ENCODE data around the gene MEF2D.

Gene MEF2D

DNA sequence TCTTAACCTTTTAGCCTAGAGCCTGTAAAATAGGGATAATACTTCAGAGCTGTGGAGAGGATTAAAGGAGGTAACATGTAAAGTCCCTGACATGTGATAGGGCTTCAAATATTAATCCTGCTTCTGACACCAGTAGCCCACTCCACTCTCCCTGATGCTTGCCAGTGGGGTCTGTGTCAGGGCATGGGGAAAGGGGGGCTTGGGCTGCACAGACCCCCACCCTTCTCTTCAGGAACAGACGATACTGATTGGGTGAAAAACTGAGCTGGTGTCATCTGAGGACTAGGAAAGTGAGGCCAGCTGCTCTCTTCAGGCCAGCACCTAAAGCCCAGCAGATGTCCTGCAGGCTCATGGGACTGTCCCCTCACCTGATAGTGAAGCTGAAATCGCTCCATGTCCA is 27.0 kb upstream of the MEF2D start:
- TF ChIP-seq, protein P1, sequence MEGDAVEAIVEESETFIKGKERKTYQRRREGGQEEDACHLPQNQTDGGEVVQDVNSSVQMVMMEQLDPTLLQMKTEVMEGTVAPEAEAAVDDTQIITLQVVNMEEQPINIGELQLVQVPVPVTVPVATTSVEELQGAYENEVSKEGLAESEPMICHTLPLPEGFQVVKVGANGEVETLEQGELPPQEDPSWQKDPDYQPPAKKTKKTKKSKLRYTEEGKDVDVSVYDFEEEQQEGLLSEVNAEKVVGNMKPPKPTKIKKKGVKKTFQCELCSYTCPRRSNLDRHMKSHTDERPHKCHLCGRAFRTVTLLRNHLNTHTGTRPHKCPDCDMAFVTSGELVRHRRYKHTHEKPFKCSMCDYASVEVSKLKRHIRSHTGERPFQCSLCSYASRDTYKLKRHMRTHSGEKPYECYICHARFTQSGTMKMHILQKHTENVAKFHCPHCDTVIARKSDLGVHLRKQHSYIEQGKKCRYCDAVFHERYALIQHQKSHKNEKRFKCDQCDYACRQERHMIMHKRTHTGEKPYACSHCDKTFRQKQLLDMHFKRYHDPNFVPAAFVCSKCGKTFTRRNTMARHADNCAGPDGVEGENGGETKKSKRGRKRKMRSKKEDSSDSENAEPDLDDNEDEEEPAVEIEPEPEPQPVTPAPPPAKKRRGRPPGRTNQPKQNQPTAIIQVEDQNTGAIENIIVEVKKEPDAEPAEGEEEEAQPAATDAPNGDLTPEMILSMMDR (IDR thresholded peaks at IDR 0.05; ENCODE audit: low read length, missing control alignments): no peak
- no peak for DNase-seq (ENCODE audit: low read depth)
- no peak overlapping the region for H3K4me3 ChIP-seq (replicated peaks; ENCODE audit: low read depth, low read length)

DNA sequence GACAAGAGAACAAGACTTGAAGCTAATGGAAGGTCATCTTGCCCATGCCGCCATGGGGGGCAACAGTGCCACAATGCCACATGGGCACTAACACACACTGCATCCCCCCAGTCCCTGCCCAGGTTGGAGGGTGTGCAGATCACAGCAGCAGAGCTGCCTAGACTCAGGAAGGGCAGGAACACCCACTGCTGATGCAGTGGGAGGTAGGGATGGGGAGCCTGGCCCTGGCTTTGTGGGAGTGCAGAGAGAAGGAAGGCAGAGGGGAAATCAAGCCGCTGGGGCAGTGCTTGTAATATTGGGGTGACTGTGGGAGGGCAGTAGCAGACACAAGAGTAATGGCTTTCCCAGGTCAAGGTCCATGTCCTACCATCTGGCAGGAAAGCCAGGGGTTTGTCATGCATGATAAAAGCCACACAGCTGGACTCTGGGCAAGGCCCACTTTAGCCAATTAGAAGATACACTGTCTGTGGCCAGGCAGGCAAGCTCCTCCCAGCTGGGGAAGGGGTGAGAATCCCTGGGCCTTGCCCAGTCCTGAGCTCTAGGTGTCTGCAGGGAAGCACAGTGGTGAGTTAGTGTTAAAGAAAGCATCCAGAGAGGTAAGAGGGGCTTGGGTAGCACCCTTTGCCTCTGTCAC is 25.4 kb upstream of the MEF2D start:
- DNase-seq (ENCODE audit: low read depth): no peak
- H3K4me3 ChIP-seq (replicated peaks; ENCODE audit: low read depth, low read length): no peak overlapping the region
- TF ChIP-seq, protein P1 (IDR thresholded peaks at IDR 0.05; ENCODE audit: low read length, missing control alignments): no peak

DNA sequence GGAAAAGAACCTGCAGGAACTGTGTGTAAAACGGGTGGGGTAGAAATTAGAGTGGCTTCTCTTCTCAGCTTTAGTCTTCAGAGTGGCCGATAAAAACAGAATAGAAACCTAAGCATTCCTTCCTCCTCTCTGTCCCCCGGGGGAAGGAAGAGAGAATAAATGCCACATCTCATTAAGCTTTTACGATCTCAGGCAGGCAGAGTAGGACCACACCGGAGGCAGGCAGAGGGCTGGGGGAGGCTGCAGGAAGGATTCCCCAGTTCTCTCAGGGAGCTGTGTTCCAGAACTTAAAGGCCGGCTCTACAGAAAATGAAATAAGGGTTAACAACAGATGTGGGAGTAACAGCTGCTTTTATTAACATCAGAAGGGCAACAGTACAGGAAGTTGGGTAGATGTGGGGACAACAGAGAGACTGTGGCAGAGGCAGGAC is 24.5 kb upstream of the MEF2D start:
- TF ChIP-seq, protein P1 (IDR thresholded peaks at IDR 0.05; ENCODE audit: low read length, missing control alignments): no peak
- H3K4me3 ChIP-seq (replicated peaks; ENCODE audit: low read depth, low read length): no peak overlapping the region
- no peak for DNase-seq (ENCODE audit: low read depth)

DNA sequence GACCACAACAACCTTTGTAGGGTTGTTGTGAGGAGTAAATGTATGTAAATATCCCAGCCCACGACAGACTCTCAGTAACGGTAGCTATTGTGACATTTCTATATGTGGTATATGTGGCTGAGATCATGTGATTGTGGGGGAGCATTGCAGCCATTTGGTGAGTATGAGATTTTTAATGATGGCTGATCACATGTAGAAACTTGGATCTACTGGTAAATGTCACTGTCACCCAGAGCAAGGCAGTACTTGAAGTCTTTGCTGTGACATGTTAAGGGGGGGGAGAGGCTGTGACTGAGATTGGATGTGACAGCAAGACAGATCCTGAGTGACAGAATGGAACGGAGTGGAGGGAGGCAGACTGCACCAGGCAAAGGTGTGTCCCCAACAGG is 23.9 kb upstream of the MEF2D start:
- no peak for DNase-seq (ENCODE audit: low read depth)

DNA sequence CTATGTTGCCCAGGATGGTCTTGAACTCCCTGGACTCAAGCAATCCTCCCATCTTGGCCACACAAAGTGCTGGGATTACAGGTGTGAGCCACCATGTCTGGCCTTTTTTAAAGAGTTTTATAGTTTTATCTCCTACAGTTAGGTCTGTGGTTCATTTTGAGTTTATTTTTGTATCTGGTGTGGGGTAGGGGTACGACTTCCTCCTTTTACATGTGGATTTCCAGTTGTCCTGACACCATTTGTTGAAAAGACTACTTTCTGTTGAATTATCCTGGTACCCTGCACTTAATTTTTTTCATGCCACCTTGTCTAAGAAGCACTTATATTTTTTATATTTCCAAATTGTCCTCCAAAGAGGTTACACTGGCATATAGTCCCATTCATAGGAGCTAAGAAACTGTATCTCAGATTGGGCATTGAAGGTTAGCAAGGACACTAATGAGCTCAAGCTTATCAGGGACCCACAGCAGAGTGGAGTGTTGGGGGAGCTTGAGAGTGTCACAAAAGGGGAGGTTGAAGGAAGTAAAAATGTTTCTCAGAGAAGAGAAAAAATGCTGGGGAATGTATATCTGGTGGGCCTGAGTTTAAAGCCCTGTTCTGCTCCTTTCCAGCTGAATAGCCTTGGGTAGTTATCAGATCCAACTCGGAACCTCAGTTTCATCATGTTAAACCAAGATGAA is 23.4 kb upstream of the MEF2D start:
- no peak overlapping the region for H3K4me3 ChIP-seq (replicated peaks; ENCODE audit: low read depth, low read length)
- TF ChIP-seq, protein P1 (IDR thresholded peaks at IDR 0.05; ENCODE audit: low read length, missing control alignments): no peak
- no peak for DNase-seq (ENCODE audit: low read depth)

More for the DNA sequence above, 23.9 kb upstream of the MEF2D start:
- H3K4me3 ChIP-seq (replicated peaks; ENCODE audit: low read depth, low read length): no peak overlapping the region
- TF ChIP-seq, protein P1 (IDR thresholded peaks at IDR 0.05; ENCODE audit: low read length, missing control alignments): no peak

DNA sequence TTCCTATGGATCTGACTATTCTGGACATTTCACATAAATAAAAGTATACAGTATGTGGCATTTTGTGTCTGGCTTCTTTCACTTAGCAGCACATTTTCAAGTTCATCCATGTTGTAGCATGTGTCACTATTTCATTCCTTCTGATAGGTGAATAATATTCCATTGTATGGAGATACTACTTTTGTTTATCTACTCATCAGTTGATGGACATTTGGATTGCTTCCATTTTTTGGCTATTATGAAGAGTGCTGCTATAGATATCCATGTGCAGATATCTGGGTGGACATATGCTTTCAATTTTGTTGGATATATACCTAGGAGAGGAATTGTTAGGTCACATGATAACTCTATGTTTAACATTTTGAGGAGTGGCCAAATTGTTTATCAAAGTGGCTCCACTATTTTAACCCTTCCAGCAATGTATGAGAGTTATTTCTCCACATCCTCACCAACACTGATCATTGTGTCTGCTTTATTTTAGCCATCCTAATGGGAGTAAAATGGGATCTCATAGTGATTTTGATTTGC is 21.9 kb upstream of the MEF2D start:
- TF ChIP-seq, protein P1 (IDR thresholded peaks at IDR 0.05; ENCODE audit: low read length, missing control alignments): no peak
- H3K4me3 ChIP-seq (replicated peaks; ENCODE audit: low read depth, low read length): no peak overlapping the region
- no peak for DNase-seq (ENCODE audit: low read depth)

Data from fibroblast of pulmonary artery (primary cell).